ENCODE measurements around the gene MFAP5.

MFAP5 gene, protein sequence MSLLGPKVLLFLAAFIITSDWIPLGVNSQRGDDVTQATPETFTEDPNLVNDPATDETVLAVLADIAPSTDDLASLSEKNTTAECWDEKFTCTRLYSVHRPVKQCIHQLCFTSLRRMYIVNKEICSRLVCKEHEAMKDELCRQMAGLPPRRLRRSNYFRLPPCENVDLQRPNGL

DNA sequence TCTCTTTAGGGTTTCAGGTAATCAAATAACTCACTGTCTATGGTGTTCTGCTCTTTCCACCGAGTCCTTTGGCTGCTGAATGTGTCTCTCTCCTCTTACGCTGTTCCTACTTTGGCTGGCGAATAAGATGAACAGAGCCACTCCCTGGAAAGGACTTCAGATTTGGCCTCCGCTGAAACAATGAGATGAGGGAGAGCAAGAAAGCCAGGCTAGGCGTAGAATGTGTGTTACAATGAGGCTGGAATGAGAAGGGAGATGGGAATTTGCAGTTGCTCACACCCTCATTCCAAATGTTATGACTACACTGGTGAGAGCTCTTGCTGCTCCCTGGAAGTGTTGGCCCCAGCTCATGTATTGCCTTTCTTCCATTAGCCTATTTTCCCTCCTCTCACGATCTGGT is at the start of gene MFAP5:
MFAP5 (minus strand) TSS at position 234 of the 400 bp plus-strand sequence. CDS start 722 bp downstream, outside the sequence.
- no peak for DNase-seq

DNA sequence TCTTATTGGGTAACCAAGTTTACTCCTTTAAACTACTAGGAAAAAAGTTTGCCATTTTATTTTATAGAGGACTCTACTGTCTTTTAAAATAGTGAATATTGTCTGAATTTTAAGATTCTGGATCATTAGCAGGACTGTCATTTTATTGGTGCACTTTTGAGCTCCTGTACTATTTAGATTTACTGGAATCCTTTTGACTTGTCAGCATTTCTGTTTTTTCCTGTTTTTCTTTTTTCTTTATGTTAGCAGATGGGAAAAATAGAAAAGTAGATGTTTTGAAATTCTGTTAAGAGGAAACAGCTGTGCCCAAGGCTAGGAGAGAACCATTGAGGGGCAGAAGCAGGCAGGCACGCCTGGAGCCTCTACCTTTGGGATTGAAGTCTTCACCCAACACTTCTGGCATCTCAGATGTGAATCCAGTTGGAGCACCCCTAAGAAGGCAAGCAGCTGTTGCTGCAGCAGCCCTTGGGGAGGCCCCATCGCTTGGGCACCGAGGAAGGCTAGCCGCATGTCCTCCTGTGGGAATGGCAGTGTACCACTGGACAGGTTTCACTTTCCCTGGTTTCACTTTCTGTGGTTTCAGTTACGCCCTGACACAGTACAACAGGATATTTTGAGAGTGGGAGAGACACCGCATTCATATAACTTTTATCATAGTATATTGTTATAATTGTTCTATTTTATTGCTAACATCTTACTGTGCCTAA is 46.7 kb upstream of the MFAP5 start:
- no peak for DNase-seq

- DNase-seq: no peak
These were observed 39.5 kb upstream of the MFAP5 start for GRCh38 chr12:8702159-8702558.

GRCh38 chr12:8701046-8701660 is 38.5 kb upstream of the MFAP5 start:
- no peak for DNase-seq

DNA sequence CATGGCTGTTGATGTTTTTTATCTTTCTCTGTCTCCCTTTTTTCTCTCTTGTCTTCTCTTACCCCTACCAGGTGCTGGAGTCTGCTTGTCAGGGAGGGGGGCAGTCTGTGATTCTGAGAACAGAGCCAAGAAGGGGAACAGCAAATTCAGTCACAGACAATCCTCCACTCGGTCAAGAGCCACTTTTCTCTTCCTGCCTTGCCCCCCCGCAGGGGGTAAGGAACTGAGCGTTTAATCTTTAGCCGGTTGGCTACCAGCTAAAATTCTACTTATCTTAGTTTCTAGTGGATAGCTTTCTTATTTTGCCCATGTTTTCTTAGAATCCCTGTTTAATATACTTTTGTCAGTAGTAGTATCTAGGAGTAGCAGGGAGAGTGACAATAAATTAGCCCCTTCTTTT is 37.1 kb upstream of the MFAP5 start:
- DNase-seq: no peak

GRCh38 chr12:8698879-8699278 is 36.3 kb upstream of the MFAP5 start:
- no peak for DNase-seq

- DNase-seq: peak; percentile 32
These were observed 35.7 kb upstream of the MFAP5 start for GRCh38 chr12:8698132-8698851.

DNA sequence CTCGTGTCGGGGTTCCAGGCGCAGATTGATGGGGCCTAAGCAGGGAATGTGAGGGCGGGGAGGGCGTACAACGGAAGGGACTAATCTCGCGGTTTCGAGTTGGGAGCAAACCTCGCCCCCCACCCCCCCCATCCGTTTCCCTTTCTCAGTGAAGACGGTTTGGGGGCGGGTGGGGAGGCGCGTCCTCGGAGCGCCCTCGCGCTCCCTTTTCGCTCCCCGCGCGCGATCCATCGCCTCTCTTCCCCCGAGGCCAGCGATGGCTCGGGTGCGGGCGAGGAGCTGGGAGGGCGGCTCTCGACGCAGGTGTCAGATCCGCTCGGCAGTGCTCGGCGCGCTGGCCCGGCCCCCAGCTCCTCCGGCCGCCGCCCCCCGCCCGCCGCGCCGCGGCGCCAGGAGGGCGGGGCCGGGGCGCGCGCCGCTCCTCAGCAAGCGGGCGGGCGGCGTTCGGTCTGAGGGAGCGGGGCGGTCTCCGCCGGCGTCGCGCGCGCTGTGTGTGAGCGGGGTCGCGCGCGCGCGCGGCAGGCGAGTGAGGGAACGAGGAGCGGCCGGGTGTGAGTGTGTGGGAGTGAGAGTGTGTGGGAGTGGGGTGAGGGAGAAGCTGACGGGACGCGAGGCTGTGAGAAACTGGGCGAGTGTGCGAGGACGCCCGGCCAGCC is 35.0 kb upstream of the MFAP5 start, which contains the start of gene RIMKLB:
RIMKLB (plus strand) TSS at position 516 of the 656 bp plus-strand sequence. CDS start 15,876 bp downstream, outside the sequence.
- peak; percentile 86 for DNase-seq

GRCh38 chr12:8697120-8697475 is 34.5 kb upstream of the MFAP5 start:
- no peak for DNase-seq

GRCh38 chr12:8696442-8697090 is 33.9 kb upstream of the MFAP5 start:
- DNase-seq: no peak

DNA sequence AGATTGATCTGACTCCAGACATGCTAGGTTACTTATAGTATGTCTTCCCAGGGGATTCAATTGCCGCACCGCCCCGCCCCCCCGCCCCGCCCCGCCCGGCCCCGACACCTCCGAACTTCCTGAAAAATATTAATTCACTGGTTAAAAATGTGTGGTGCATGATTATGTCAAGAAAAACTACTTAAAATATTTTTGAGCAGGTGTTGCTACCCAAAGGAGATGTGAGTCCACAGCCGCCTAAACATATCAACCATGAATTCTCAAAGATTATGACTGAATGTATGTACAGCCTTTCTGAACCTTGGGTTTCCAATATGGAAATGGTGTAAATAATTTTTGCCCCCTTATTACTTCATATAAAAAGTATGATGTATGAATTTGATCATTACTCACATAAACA is 32.5 kb upstream of the MFAP5 start:
- no peak for DNase-seq

DNA sequence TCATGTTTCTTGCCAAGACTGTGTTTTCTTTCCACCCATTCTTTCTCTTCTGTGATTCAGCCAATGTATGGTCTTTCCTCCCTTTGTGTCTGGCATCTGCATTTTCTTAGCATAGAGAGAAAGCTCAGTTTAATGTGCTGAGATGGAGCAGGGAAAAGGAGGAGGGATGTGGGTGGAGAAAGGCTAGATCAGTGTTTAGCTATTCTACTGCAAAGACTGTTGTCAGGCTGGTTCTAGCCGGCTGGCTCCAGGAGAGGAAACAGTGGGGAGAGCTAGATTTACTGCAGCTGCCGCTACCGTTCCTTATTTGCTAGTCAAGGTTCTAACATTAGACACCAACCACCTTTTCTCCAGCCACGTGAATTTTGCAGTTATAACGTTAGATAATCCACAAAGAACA is 29.9 kb upstream of the MFAP5 start:
- no peak for DNase-seq

DNA sequence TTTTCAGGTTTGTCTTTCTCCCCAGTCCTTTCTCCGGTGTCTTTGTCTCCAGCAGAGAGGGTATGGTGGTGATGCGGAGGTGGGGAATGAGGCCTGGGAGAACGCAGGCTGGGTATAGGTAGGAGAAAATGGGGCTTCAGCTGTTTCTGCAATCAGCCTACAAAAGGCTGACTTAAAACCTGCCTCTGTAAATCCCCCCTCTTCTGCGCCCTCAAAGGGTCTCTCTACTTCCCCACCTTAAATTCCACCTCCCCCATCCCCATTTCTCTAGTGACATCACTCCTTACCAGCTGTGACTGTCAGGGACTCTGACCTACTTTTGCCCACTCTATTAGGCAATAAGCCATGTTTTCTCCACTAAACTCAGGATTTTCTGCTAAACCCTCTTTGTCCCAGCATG is 27.1 kb upstream of the MFAP5 start:
- no peak for DNase-seq

GRCh38 chr12:8687846-8688601 is 25.4 kb upstream of the MFAP5 start:
- DNase-seq: no peak

DNA sequence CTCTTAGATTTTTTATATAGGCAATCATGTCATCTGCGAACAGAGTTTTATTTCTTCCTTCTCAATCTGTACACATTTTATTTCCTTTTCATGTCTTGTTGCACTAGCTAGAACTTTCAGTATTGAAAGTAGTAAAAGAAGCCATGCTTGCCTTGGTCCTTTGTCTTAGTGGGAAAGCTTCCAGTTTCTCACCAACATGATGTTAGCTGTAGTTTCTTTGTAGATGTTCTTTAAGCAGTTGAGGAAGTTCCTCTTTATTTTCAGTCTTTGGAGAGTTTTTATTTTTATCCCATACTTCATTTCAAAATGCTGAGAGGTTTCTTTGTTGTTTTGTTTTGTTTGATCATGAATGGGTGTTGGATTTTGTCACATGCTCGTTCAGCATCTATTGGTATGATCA is 22.4 kb upstream of the MFAP5 start:
- DNase-seq: no peak

GRCh38 chr12:8681129-8681884 is 18.7 kb upstream of the MFAP5 start:
- DNase-seq: no peak

- DNase-seq: no peak
These were observed 17.9 kb upstream of the MFAP5 start for GRCh38 chr12:8680533-8680932.

DNA sequence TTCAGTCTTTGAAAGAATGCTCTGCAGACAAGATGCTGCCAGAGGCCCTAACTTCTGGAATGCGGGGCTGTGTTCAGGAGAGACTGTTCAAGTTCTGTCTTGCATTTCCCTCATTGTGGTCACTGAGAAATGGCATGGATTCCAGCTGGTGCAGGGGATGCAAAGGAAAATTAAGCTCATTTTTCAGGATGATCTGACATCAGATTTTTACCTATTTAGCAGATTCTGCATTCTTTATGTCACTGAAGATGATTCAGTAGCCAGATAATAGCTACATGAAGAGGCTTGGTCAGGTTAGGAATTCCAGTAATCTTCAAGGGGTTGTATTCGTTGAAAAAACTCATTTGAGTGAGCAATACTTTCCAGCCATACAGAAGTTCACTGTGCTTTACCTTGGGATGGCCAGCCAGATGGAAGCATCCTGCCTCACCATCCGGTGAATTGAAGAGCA is 16.1 kb upstream of the MFAP5 start:
- no peak for DNase-seq

GRCh38 chr12:8677362-8677761 is 14.7 kb upstream of the MFAP5 start:
- no peak for DNase-seq

- DNase-seq: no peak
These were observed 14.0 kb upstream of the MFAP5 start for GRCh38 chr12:8676651-8677050.

- DNase-seq: no peak
These were observed 13.0 kb upstream of the MFAP5 start for GRCh38 chr12:8675591-8676036.

Data from activated T-cell treated with anti-CD3 and anti-CD28 coated beads for 4 hours (primary cell).